NCI-H226 (cell line): ENCODE measurements around the gene ULBP3.
"Not testable (repeated sequence)": the region's sequence is repeated elsewhere in the genome, so short reads cannot be mapped to it uniquely, and the experiment has no call there.

Source experiments
- DNase-seq: peaks from one replicate; pipeline ENCODE4 v3.0.0-alpha.2; 2015

Gene ULBP3

DNA sequence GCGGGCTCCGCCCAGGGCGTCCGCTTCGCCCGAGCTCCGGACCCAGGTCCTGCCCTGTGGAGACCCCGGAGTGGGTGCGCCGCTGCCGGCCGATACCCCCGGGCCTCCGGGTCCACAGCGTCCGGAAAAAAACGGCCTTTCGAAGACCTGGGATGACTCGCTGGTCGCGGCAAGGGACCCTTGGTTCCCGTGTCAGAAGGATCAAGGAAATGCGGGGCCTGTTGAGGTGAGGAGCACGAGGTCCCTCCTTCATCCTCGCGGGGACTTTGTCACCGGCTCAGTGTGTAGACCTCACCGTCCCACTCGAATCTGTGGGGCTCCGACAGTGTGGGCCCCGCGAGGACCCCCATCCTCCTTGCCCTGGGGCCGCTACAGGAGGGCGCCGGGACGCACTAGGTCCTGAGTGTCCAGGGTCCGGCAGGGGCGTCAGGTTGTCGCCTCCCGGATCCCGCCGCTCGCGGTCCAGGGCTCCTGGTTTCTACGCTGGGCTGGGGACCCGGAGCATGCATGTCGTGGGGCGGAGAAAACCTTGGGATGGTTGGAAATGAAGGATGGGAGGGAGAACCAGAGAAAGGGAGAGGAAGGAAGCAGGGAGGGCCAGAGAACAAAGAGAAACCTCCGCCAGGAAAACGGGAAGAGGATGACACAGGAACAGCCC lies 54.2 kb downstream of the ULBP3 start:
- not testable (repeated sequence) for DNase-seq

DNA sequence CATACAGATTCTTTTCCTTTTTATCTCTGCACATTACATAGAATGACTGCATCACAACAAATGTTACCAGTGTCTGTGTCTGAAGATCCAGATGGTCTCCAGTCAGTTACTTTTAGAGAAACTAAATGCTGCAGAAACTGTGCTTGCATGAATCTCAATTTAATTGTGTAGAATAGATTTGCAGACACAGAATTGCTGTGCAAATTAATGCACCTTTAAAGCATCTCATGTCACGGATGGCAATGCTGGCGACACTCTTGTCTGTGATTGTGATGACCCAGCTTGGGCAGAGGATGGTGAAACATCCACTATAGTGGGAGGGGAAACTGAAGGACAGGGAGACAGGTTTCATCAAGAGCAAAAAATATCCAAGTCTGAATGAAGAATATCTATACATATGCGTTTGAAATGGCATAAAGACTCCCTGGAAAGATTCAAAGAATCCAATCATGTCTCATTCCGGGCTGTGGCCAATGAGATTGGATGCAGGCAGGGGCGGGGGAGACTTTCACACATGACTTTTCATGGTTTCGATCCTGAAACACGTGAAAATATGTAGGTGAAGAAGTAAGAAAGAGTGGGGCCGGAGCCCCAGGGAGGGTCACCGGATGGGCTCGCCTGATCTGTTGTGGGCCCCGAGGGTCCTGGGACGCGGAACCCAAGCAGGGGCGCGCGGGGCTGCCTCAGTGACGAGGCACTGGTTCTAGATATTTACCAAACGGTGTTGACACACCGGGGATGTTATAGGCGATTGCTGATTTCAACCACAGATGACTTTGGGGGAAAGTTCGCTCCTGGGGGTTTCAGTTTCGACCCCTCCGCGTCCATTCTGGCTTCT lies 54.9 kb downstream of the ULBP3 start:
- not testable (repeated sequence) for DNase-seq

DNA sequence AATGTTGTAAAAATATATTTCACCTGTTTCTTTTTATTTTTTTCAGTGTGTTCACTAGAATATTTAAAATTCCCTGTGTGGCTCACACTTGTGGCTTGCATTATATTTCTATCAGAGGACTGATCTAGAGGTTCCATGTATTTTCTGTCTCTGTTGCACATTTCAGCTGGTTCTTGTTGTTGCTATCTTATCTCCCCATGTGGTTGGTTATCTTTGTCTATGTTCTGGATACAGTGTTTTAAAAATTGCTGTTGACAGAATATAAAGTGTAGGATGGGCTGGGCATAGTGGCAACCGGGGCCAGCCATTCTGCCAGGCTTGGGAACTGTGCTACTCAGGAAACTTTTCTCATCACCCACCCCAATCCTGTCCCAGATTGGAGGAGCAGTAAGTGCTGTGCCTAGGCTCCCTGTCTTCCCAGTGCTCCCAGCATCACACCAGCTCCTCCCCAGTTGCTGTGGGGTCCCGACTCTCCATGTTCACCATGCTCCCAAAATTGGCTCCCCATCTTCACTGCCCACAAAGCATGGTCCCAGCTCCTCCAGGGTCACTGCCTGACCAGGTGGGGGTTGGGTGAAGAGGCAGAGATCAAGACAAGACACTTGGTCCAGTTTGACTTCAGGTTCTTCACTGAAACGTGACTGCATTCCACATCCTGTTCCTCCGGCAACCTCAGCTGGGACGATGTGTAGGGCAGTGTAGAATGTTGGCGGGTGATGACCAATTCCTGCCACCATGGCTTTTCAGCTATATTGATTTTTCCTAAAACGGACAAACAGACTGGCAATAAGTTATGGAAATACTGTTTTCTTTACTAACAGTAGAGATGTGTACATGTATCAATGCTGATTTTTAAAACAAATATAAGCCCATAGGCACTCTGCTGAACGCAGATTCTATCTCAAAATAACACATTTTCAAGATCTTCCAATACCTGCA lies 55.8 kb downstream of the ULBP3 start:
- not testable (repeated sequence) for DNase-seq
